Smooth muscle cell of the pulmonary artery (primary cell): ENCODE data around the gene PCK1. TPM values are rescaled to one million over a fixed set of nuclear protein-coding genes. Genes with fewer than 3 reads are reported as not detected.

Experiments used
- total RNA-seq: library from RNA; depleted of rRNA; stranded (reverse); fragments of >200 nt; gene quantifications from 2 replicates; pipeline ENCODE4 v1.2.3, GENCODE V29; 2014

The PCK1 gene
- 0.52 TPM in 1 of 2 replicates, not detected in the other for total RNA-seq

GRCh38 chr20:57560554-57561355 is at the start of gene PCK1:
Gene PCK1, plus strand, starts transcription at chr20:57561110. Its CDS starts 302 bp downstream, at chr20:57561412.

GRCh38 chr20:57524511-57525176 is 36.3 kb upstream of the PCK1 start, which contains the start of gene CTCFL:
Gene CTCFL, minus strand, starts transcription at chr20:57525140. Its CDS starts 935 bp downstream, at chr20:57524205.

Other genes with a start within 250 kb of the PCK1 start
- not detected in 2 replicates for gene SPO11, start 231.3 kb upstream of the PCK1 start, total RNA-seq
- gene RAE1, start 209.9 kb upstream of the PCK1 start, total RNA-seq = 24.7 and 29.9 TPM in 2 replicates
- gene RBM38, start 169.7 kb upstream of the PCK1 start, total RNA-seq = 4.8 and 18.1 TPM in 2 replicates
- gene CTCFL, start 36.0 kb upstream of the PCK1 start, total RNA-seq = not detected in 2 replicates
- not detected in 2 replicates for gene ZBP1, start 59.3 kb downstream of the PCK1 start, total RNA-seq
- gene PMEPA1, start 148.9 kb downstream of the PCK1 start, total RNA-seq = 6.1 and 19.9 TPM in 2 replicates